H1 (cell line): ENCODE measurements around the gene LITAFD. TPM values are rescaled to one million over a fixed set of nuclear protein-coding genes. Genes with fewer than 3 reads are reported as not detected.

Experiments used
- CTCF ChIA-PET: fragments of 300-600 bp; sonication (Branson Sonifier 250); formaldehyde crosslinking; loops from one replicate; lab custom pipeline; 2021; ENCODE audit not compliant: partially characterized antibody; lab: Charles Lee
- POLR2A ChIA-PET: fragments of 300-600 bp; sonication (Branson Sonifier 250); formaldehyde crosslinking; loops from one replicate; lab custom pipeline; 2021; ENCODE audit warnings: inconsistent platforms; ENCODE audit not compliant: partially characterized antibody; lab: Charles Lee
- DNase-seq, 2 experiments: peaks; one replicate each; pipeline versions ENCODE4 v3.0.0 to v3.0.0-alpha.2; 2010 to 2022; ENCODE audit warnings: low spot score in 2 of 2, low read depth in 1 of 2, mixed read lengths in 1 of 2
- FAIRE-seq: peaks from 2 replicates; lab custom pipeline; 2011; peaks lifted over from hg19 to GRCh38; lab: Jason Lieb, UNC
- H2AFZ ChIP-seq: 2 replicates; pipeline ENCODE4 v1.8.1; 2012; ENCODE audit warnings: low read length, inconsistent platforms
- H2AK5ac ChIP-seq: 2 replicates; pipeline ENCODE4 v1.6.1; 2013; ENCODE audit warnings: low read depth, low read length
- H2BK120ac ChIP-seq: replicated peaks from 2 replicates; pipeline ENCODE3; 2013; ENCODE audit warnings: low read depth, low read length, inconsistent platforms
- H2BK12ac ChIP-seq: 2 replicates; pipeline ENCODE4 v1.6.1; 2013; ENCODE audit warnings: low read depth, low read length
- H2BK15ac ChIP-seq: 2 replicates; pipeline ENCODE4 v1.6.1; 2013; ENCODE audit warnings: low read length
- H2BK20ac ChIP-seq: 2 replicates; pipeline ENCODE4 v1.6.1; 2013; ENCODE audit warnings: low read length
- H2BK5ac ChIP-seq: 2 replicates; pipeline ENCODE4 v1.6.1; 2013; ENCODE audit warnings: low read depth, low read length
- H3K14ac ChIP-seq: 2 replicates; pipeline ENCODE4 v1.6.1; 2013; ENCODE audit warnings: inconsistent platforms; ENCODE audit not compliant: insufficient read length
- H3K18ac ChIP-seq: 2 replicates; pipeline ENCODE4 v1.6.1; 2013; ENCODE audit warnings: low read length; ENCODE audit errors: extremely low read depth
- H3K23ac ChIP-seq: 2 replicates; pipeline ENCODE4 v1.6.1; 2013; ENCODE audit warnings: inconsistent platforms; ENCODE audit not compliant: insufficient read length
- H3K23me2 ChIP-seq: 2 replicates; pipeline ENCODE4 v1.6.1; 2013; ENCODE audit warnings: low read depth, low read length
- H3K27ac ChIP-seq: 2 replicates; pipeline ENCODE4 v1.6.1; 2011; ENCODE audit warnings: low read depth, low read length, inconsistent platforms
- H3K27me3 ChIP-seq, 4 experiments: replicated peaks in 1 of 4; 1 replicate in 1 of 4; 2 replicates in 3 of 4; pipeline versions ENCODE4 v1.6.1 to v1.8.1; 2011 to 2013; ENCODE audit warnings: low read length in 3 of 4, mild to moderate bottlenecking in 3 of 4, inconsistent platforms in 2 of 4, mixed read lengths in 2 of 4, moderate library complexity in 1 of 4; ENCODE audit not compliant: control insufficient read depth in 3 of 4, insufficient read depth in 3 of 4; ENCODE audit errors: extremely low read depth in 1 of 4
- H3K36me3 ChIP-seq, 4 experiments: 2 replicates each; pipeline versions ENCODE4 v1.6.1 to v1.8.1; 2011 to 2013; ENCODE audit warnings: mild to moderate bottlenecking in 4 of 4, low read length in 3 of 4, moderate library complexity in 2 of 4, control low read depth in 1 of 4, inconsistent platforms in 1 of 4; ENCODE audit not compliant: insufficient read depth in 4 of 4, control insufficient read depth in 2 of 4
- H3K4ac ChIP-seq: replicated peaks from 2 replicates; pipeline ENCODE3; 2013; ENCODE audit warnings: low read length, low read depth, mixed read lengths, inconsistent platforms; ENCODE audit not compliant: insufficient read length
- H3K4me1 ChIP-seq, 4 experiments: replicated peaks in 1 of 4; 1 replicate in 1 of 4; 2 replicates in 3 of 4; pipeline versions ENCODE4 v1.6.1 to v1.8.1; 2011 to 2013; ENCODE audit warnings: low read length in 3 of 4, inconsistent platforms in 2 of 4, mixed read lengths in 1 of 4; ENCODE audit not compliant: insufficient read depth in 4 of 4, control insufficient read depth in 3 of 4
- H3K4me2 ChIP-seq, 2 experiments: 2 replicates each; pipeline versions ENCODE4 v1.6.1 to v1.8.1; 2011 to 2013; ENCODE audit warnings: low read depth in 2 of 2, low read length in 2 of 2, control low read depth in 1 of 2, inconsistent platforms in 1 of 2, mild to moderate bottlenecking in 1 of 2; ENCODE audit not compliant: insufficient read depth in 1 of 2
- H3K4me3 ChIP-seq, 4 experiments: fragments of 200-600, 300-600 bp in 1 of 4; sonication (generic), shearing (Covaris generic), sonication (Bioruptor Twin) in 1 of 4; 2 replicates each; pipeline versions ENCODE4 v1.5.1 to v1.8.1; 2011 to 2016; ENCODE audit warnings: low read length in 4 of 4, low read depth in 3 of 4, control low read depth in 2 of 4, inconsistent platforms in 2 of 4, mild to moderate bottlenecking in 2 of 4, mixed read lengths in 1 of 4, moderate library complexity in 1 of 4; ENCODE audit not compliant: insufficient read depth in 2 of 4; ENCODE audit errors: extremely low read depth in 1 of 4
- H3K56ac ChIP-seq: replicated peaks from 2 replicates; pipeline ENCODE3; 2013; ENCODE audit warnings: low read depth, mild to moderate bottlenecking, mixed read lengths, low read length, inconsistent platforms; ENCODE audit not compliant: insufficient read length
- H3K79me1 ChIP-seq: 2 replicates; pipeline ENCODE4 v1.6.1; 2013; ENCODE audit warnings: low read depth, low read length, control low read depth
- H3K79me2 ChIP-seq, 2 experiments: 2 replicates each; pipeline versions ENCODE4 v1.6.1 to v1.8.1; 2012 to 2013; ENCODE audit warnings: low read length in 2 of 2, mild to moderate bottlenecking in 2 of 2, inconsistent platforms in 1 of 2; ENCODE audit not compliant: insufficient read depth in 2 of 2, control insufficient read depth in 1 of 2
- H3K9ac ChIP-seq, 4 experiments: replicated peaks in 1 of 4; 1 replicate in 1 of 4; 2 replicates in 3 of 4; pipeline versions ENCODE4 v1.6.1 to v1.8.1; 2011 to 2013; ENCODE audit warnings: low read depth in 3 of 4, low read length in 3 of 4, control low read depth in 2 of 4, mild to moderate bottlenecking in 2 of 4, moderate library complexity in 2 of 4, inconsistent platforms in 1 of 4; ENCODE audit errors: extremely low read depth in 1 of 4
- H3K9me3 ChIP-seq, 2 experiments: 2 replicates each; pipeline versions ENCODE4 v1.6.1 to v1.8.1; 2012 to 2013; ENCODE audit warnings: mild to moderate bottlenecking in 2 of 2, moderate library complexity in 2 of 2, control low read depth in 1 of 2, inconsistent platforms in 1 of 2, low read depth in 1 of 2, low read length in 1 of 2, mixed read lengths in 1 of 2; ENCODE audit not compliant: insufficient read depth in 2 of 2
- H4K20me1 ChIP-seq, 2 experiments: replicated peaks in 1 of 2; 2 replicates each; pipeline versions ENCODE3 to v1.8.1; 2011 to 2013; ENCODE audit warnings: inconsistent platforms in 2 of 2, low read length in 2 of 2, mild to moderate bottlenecking in 1 of 2; ENCODE audit not compliant: insufficient read depth in 2 of 2, control insufficient read depth in 1 of 2
- H4K5ac ChIP-seq: 2 replicates; pipeline ENCODE4 v1.6.1; 2013; ENCODE audit warnings: low read length, low read depth, mixed read lengths, inconsistent platforms; ENCODE audit not compliant: insufficient read length
- H4K8ac ChIP-seq: 2 replicates; pipeline ENCODE4 v1.8.0; 2013; ENCODE audit warnings: mild to moderate bottlenecking, moderate library complexity, low read length, inconsistent platforms; ENCODE audit not compliant: insufficient read depth; ENCODE audit errors: extremely low read depth
- H4K91ac ChIP-seq: replicated peaks from 2 replicates; pipeline ENCODE3; 2013; ENCODE audit warnings: low read length, mixed read lengths, inconsistent platforms; ENCODE audit not compliant: insufficient read length
- EZH2 ChIP-seq: fragments of 200-600 bp; sonication (generic); IDR thresholded peaks from 2 replicates; pipeline ENCODE4 v1.7.1; 2012; ENCODE audit warnings: low read depth, mild to moderate bottlenecking, moderate library complexity, low read length, inconsistent platforms; ENCODE audit not compliant: severe bottlenecking
- HDAC6 ChIP-seq: IDR thresholded peaks from one replicate; pipeline ENCODE4 v1.7.1; 2012; ENCODE audit warnings: low read depth, mild to moderate bottlenecking, inconsistent platforms, low read length, moderate library complexity
- JUND ChIP-seq: IDR thresholded peaks from 2 replicates; pipeline ENCODE4 v1.6.1; 2011; ENCODE audit warnings: mild to moderate bottlenecking, improper control_type of control experiment, low read length
- KDM1A ChIP-seq: fragments of 200-600, 300-600 bp; sonication (generic); IDR thresholded peaks from 2 replicates; pipeline ENCODE4 v1.7.1; 2016; ENCODE audit warnings: mild to moderate bottlenecking, low read length, borderline replicate concordance
- POLR2AphosphoS5 ChIP-seq: IDR thresholded peaks from 2 replicates; pipeline ENCODE4 v1.6.1; 2011; ENCODE audit warnings: low read depth, low read length
- TAF1 ChIP-seq: IDR thresholded peaks from 2 replicates; pipeline ENCODE4 v1.6.1; 2011; ENCODE audit warnings: mild to moderate bottlenecking, low read depth, low read length
- TAF7 ChIP-seq: optimal IDR thresholded peaks from 2 replicates; pipeline ENCODE3; 2011; ENCODE audit warnings: low read depth, mild to moderate bottlenecking, inconsistent platforms, low read length, moderate library complexity, borderline replicate concordance
- WGBS, 2 experiments: shearing (Covaris generic) in 1 of 2; methylation state at CpG; one replicate each; pipeline versions ENCODE4 v1.1.6 to v1.1.7; 2013 to 2015; ENCODE audit warnings: low lambda C conversion rate in 2 of 2, mixed read lengths in 2 of 2, inconsistent platforms in 1 of 2, low coverage in 1 of 2, missing lambda C conversion rate in 1 of 2; ENCODE audit not compliant: insufficient replicate concordance in 2 of 2, insufficient coverage in 1 of 2, insufficient read length in 1 of 2; ENCODE audit errors: extremely low coverage in 1 of 2, missing lambda C conversion rate in 1 of 2; 5-methylcytosine and 5-hydroxymethylcytosine counted together
- polyA plus RNA-seq, 7 experiments: library from polyadenylated mRNA; depleted of rRNA in 3 of 7; stranded (reverse) in 5 of 7; unstranded in 2 of 7; fragments of >200 nt in 5 of 7; fragments of 200-250 nt in 2 of 7; gene quantifications; 1 replicate in 5 of 7; 2 replicates in 1 of 7; 4 replicates in 1 of 7; pipeline versions ENCODE4 v1.2.1 to v1.2.3, GENCODE V29; 2011 to 2013; ENCODE audit warnings: missing spikeins in 2 of 7, mixed read lengths in 2 of 7
- total RNA-seq: library from RNA; stranded (reverse); fragmentation: NEBNext Ultra II Directional; extraction: Animal tissue kit (Norgen Biotek cat#: 25700); gene quantifications from 2 replicates; pipeline ENCODE4 v1.2.1, GENCODE V29; 2021

Gene LITAFD
- total and polyA plus RNA-seq, 2 of the 8 experiments (the other 6 are each of a cell fraction or from before 2014, with no cell fraction given), result not detected

DNA sequence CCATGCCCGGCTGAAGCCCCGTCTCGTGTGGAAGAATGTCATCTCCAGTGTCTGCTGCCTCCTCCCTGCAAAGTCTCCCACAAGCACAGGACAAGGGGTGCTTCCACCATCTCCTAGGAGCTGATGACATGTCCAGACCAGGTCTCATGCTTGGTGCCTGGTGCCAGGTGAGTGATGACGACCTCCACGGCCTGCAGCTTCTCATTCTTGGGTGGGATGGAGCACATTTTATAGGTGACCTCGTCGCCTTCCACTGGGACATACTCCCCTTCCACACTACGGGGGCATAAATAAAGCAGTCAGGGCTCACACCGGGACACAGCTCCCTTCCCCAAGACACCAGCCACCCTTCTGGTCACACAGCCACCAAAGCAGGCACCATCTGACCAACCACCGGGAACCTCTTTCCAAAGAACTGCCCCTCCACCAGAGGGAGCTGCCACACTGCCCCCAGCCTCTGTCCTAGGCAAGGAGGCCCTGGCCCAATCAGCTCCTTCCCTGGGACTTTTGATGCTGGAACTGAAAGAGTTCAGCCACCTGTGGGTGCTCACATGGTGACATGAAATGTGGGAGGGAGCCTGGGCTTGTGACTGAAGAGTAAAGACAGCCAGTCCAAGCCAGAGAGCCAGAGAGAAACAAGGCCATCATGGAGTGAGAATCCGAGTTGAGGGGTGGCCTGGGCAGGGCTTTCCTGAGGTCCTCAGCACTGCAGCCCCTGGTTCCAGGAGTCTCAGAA is 26.9 kb upstream of the LITAFD start:
- no peak overlapping the region for H2AFZ ChIP-seq
- H3K27ac ChIP-seq, result no peak overlapping the region
- no peak overlapping the region for H2AK5ac ChIP-seq
- H4K91ac ChIP-seq, result no peak overlapping the region
- peaks cover 0 to 14% (median 5%) of the 10 kb centered on the region in 4 experiments; a peak in 5 of 7 replicates for H3K4me1 ChIP-seq
- no peak overlapping the region for H3K9ac ChIP-seq
- WGBS, 2 experiments, result 78% methylated on average over 11 of the region's 11 CpGs; no CpG with 5 or more reads in 1 of the 2 experiments
- no peak overlapping the region for H3K23ac ChIP-seq
- peak in 1 of 2 experiments; percentile 61 for DNase-seq
- H3K4me3 ChIP-seq, result no peak overlapping the region
- FAIRE-seq, result no peak
- H2BK20ac ChIP-seq, result no peak overlapping the region
- ChIA-PET POLR2A (interaction anchor here (0.7 to 24.4 kb wide), 6 partner anchors 13 to 108 kb away, joined by 3 to 456 read pairs (median 4); partner anchors contain the start of genes CARHSP1, LITAFD and USP7), CTCF (interaction anchor here (0.6 to 8.8 kb wide), 9 partner anchors 12 to 76 kb away, joined by 3 to 90 read pairs (median 3); partner anchors contain the start of gene CARHSP1)
- no peak overlapping the region for H3K4ac ChIP-seq
- H3K23me2 ChIP-seq, result no peaks in the 10 kb centered on the region
- peaks cover 20 to 26% of the 10 kb centered on the region in 2 experiments for H4K20me1 ChIP-seq
- H3K56ac ChIP-seq, result no peak overlapping the region
- H2BK5ac ChIP-seq, result no peak overlapping the region
- no peak overlapping the region for H2BK120ac ChIP-seq
- H2BK15ac ChIP-seq, result no peak overlapping the region
- H3K36me3 ChIP-seq, result peaks cover 33 to 91% (median 47%) of the 10 kb centered on the region in 4 experiments
- no peak overlapping the region for H3K4me2 ChIP-seq
- H4K5ac ChIP-seq, result no peak overlapping the region
- H3K79me1 ChIP-seq, result peaks cover 21% of the 10 kb centered on the region
- H3K27me3 ChIP-seq, result no peaks in the 10 kb centered on the region
- H3K9me3 ChIP-seq, result no peaks in the 10 kb centered on the region
- peaks cover 3 to 25% of the 10 kb centered on the region in 2 experiments; a peak in 3 of 4 replicates for H3K79me2 ChIP-seq
- no peak overlapping the region for H2BK12ac ChIP-seq
- no peak overlapping the region for H3K18ac ChIP-seq
- no peak overlapping the region for H4K8ac ChIP-seq
- no peak overlapping the region for H3K14ac ChIP-seq
- TF ChIP-seq JUND (no peak), TAF1 (no peak), EZH2 (no peak), TAF7 (no peak), POLR2AphosphoS5 (no peak; the same call in 1 of the 2 replicates), HDAC6 (no peak), KDM1A (peak; percentile 49; the same call in 1 of the 2 replicates)
